ENCODE results near the gene PCK2. TPM values are rescaled to one million over a fixed set of nuclear protein-coding genes. Genes with fewer than 3 reads are reported as not detected.

The PCK2 gene
- total and polyA plus RNA-seq, 3 donors from 2014 or later: 20.7 to 43.6 (median 30.6) TPM

DNA sequence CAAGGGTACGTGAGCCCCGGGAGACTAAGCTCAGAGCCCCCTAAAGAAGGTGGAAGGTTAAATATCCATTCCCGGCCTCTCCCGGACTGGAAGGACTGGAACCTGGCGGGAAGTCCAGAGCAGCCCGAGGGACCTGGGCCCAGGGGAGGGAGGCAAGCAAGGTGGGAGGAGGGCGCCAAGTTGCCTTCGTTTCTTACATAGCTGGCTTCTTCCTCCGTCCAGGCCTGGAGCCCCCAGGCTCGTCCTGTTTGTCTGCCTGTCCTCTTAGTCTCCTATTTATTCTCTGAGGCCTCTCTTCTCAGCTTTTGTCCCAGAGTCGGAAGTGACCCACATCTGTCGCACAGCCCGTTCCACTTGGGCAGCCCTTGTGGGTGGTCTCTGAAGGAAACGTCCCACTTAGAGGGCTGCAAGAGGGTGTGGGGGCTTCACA lies 745 bp downstream of the PCK2 start:
- WGBS, 2 donors: 12 to 13% methylated on average over 13 to 14 of the region's 14 CpGs
- H3K27ac ChIP-seq: peak overlapping the region; percentile 82 to 85
- H3K4me3 ChIP-seq: peak overlapping the region; percentile 54 to 89
- peaks cover 12% of the 10 kb centered on the region for H3K4me1 ChIP-seq
- H3K9me3 ChIP-seq: no peaks in the 10 kb centered on the region
- TF ChIP-seq, protein P1, sequence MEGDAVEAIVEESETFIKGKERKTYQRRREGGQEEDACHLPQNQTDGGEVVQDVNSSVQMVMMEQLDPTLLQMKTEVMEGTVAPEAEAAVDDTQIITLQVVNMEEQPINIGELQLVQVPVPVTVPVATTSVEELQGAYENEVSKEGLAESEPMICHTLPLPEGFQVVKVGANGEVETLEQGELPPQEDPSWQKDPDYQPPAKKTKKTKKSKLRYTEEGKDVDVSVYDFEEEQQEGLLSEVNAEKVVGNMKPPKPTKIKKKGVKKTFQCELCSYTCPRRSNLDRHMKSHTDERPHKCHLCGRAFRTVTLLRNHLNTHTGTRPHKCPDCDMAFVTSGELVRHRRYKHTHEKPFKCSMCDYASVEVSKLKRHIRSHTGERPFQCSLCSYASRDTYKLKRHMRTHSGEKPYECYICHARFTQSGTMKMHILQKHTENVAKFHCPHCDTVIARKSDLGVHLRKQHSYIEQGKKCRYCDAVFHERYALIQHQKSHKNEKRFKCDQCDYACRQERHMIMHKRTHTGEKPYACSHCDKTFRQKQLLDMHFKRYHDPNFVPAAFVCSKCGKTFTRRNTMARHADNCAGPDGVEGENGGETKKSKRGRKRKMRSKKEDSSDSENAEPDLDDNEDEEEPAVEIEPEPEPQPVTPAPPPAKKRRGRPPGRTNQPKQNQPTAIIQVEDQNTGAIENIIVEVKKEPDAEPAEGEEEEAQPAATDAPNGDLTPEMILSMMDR (IDR thresholded peaks at IDR 0.05): no peak
- no peak for TF ChIP-seq POLR2A (IDR thresholded peaks at IDR 0.05)
- H3K27me3 ChIP-seq: no peaks in the 10 kb centered on the region
- H3K36me3 ChIP-seq (ENCODE audit: low read depth, missing control alignments): no peaks in the 10 kb centered on the region
- peak; percentile 22 for DNase-seq
- intact Hi-C loops (cut with DNase I; ENCODE audit: low total_unique reads): no loop called here

DNA sequence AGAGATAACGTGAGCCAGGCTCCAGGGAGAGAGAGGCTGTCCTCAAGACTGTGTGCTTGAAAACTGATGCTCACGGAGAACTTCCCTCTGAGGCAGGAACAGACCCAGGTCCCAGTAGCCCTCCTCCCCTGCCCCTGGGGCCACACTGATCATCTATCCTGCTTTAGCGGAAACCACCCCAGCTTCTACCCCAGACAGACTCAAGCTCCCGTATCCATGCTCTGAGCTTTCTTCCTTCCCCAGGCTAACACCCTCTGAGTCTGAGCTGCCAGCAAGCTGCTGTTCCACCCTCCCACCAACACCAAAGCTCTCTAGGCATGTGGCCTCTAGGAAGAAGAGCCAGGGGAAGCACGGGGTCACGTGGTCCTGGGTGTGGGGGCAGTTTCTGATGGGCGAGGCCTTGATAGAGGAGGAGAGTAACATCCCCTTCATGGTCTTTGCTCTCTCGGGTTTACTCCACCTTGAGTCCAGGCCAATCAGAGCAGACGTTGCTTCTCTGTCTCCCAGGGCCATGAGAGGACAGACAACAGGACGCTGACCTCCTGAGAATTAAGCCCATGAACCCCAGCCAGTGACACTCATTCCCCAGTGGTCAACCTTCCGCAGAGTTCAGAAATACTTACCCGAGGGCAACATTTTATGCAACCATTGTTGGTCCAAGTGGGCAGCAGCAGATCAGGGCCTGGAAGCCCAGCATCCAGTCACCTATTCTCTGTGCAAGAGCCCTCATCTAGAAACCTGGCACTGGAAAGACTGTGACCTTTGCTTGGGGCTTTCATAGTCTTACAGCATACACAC lies 1.4 kb downstream of the PCK2 start:
- 44 to 56% methylated on average over 8 to 12 of the region's 12 CpGs for WGBS, 2 donors
- DNase-seq: peak; percentile 29
- Histone ChIP-seq H3K4me3 (peak overlapping the region in 1 of 2 donors; percentile 89), H3K9me3 (no peaks in the 10 kb centered on the region), H3K36me3 (ENCODE audit: low read depth, missing control alignments) (no peaks in the 10 kb centered on the region), H3K4me1 (peaks cover 12% of the 10 kb centered on the region), H3K27me3 (no peaks in the 10 kb centered on the region), H3K27ac (peak overlapping the region; percentile 82 to 85)
- intact Hi-C loops (cut with DNase I; ENCODE audit: low total_unique reads): no loop called here
- TF ChIP-seq POLR2A (IDR thresholded peaks at IDR 0.05): no peak
- TF ChIP-seq, protein P1 (IDR thresholded peaks at IDR 0.05): no peak

DNA sequence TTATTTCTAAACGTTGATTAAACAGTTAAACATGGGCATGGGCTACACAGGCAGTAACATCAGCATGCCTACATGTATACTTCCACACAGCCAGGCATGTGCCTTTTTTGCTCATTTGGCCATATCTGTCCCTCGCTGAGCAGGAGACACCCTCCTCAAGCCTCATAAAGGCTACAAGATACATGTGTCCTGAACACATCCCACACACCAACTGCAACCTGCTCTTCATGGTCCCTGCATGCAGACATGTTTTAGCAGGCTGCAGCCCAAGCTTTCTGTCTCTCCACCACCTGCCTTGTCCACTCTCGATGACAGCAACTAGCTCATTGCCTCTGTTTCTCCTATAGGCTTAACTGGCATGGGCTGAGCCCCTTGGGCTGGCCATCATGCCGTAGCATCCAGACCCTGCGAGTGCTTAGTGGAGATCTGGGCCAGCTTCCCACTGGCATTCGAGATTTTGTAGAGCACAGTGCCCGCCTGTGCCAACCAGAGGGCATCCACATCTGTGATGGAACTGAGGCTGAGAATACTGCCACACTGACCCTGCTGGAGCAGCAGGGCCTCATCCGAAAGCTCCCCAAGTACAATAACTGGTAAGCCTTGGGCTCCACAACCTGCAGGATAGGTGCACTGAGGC lies 2.6 kb downstream of the PCK2 start:
- no peaks in the 10 kb centered on the region for H3K36me3 ChIP-seq (ENCODE audit: low read depth, missing control alignments)
- intact Hi-C loops (cut with DNase I; ENCODE audit: low total_unique reads): no loop called here
- WGBS, 2 donors: 93 to 97% methylated on average over 6 to 8 of the region's 8 CpGs
- TF ChIP-seq POLR2A (IDR thresholded peaks at IDR 0.05): no peak
- TF ChIP-seq, protein P1 (IDR thresholded peaks at IDR 0.05): no peak
- peaks cover 12% of the 10 kb centered on the region for H3K4me1 ChIP-seq
- no peaks in the 10 kb centered on the region for H3K27me3 ChIP-seq
- no peak overlapping the region for H3K4me3 ChIP-seq
- DNase-seq: no peak
- no peak overlapping the region for H3K27ac ChIP-seq
- H3K9me3 ChIP-seq: no peaks in the 10 kb centered on the region

DNA sequence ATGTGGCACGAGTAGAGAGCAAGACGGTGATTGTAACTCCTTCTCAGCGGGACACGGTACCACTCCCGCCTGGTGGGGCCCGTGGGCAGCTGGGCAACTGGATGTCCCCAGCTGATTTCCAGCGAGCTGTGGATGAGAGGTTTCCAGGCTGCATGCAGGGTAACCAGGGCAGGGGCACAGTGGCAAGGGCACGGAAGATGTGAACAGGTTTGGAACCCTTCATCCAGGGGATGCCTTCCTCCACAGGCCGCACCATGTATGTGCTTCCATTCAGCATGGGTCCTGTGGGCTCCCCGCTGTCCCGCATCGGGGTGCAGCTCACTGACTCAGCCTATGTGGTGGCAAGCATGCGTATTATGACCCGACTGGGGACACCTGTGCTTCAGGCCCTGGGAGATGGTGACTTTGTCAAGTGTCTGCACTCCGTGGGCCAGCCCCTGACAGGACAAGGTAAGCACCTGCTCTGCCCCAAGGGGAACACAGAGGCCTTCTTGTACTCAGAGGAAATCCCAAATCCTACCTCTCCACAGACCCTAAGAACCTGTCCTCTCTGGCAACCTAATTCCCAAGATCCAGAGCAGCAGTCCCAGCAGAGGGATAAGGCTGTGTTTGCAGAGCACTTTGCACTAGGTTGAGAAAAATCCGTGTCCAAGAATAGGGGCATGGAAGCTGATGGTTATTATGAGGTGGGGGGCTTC lies 4.3 kb downstream of the PCK2 start:
- no peaks in the 10 kb centered on the region for H3K36me3 ChIP-seq (ENCODE audit: low read depth, missing control alignments)
- no peaks in the 10 kb centered on the region for H3K9me3 ChIP-seq
- intact Hi-C loops (cut with DNase I; ENCODE audit: low total_unique reads): no loop called here
- TF ChIP-seq POLR2A (IDR thresholded peaks at IDR 0.05): no peak
- TF ChIP-seq, protein P1 (IDR thresholded peaks at IDR 0.05): no peak
- WGBS, 2 donors: 79 to 93% methylated on average over 5 to 16 of the region's 16 CpGs
- H3K27me3 ChIP-seq: no peaks in the 10 kb centered on the region
- no peak for DNase-seq
- peaks cover 12% of the 10 kb centered on the region for H3K4me1 ChIP-seq
- no peak overlapping the region for H3K4me3 ChIP-seq
- no peak overlapping the region for H3K27ac ChIP-seq

All from testis (tissue), 3 donors.